ENCODE results near the gene MAN1C1.

Gene MAN1C1

DNA sequence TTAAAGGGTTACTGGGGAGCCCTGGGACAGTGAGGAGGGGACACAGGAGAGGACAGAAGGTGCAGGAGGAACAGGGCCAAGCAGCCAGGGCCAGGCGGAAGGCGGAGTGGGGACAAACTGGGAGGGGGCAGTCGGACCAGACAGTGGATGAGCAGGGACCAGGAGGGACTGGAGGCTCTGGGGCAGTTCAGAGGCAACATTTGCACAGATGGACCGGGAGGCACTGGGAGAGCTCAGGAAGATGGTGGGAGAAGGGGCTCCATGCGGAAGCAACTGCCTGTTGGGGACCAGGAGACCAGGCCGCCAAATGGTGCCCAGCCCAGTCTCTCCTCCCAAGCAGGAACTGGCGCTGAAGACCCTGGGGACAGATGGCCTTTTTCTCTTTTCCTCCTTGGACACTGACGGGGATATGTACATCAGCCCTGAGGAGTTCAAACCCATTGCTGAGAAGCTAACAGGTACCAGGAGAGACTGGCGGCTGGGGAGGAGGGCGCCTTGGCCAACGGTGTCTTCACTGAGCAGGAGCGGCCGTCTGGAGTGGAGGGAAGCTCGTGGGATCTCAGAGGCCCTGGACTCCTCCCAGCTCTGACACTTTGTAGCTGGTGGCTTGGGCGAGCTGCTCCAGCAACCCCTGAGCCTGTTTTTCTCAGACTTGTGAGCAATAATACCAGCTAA, 184.2 kb downstream of the MAN1C1 start:
- DNase-seq (ENCODE audit: low read depth, low spot score), result no peak

GRCh38 chr1:25802915-25803314, 186.3 kb downstream of the MAN1C1 start:
- DNase-seq (ENCODE audit: low read depth, low spot score), result no peak

DNA sequence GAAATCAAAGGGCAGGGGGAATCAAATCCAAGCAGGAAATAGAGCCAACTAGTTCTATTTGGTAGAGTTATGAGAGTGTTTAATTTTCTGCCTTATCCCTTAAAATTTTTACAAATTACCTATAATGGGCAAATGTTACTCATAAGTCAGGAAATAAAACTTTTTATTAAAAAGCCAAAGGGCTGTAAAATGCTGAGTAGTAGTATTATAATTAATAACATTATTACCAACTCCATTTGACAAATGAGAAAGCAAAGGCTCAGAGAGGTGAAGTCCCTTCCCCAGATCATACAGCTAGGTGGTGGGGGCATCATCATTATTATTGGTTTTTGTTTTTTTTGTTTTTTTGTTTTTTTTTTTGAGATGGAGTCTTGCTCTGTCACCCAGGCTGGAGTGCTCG, 186.8 kb downstream of the MAN1C1 start:
- no peak for DNase-seq (ENCODE audit: low read depth, low spot score)

- no peak for DNase-seq (ENCODE audit: low read depth, low spot score)
Measured at GRCh38 chr1:25804244-25804963, 187.8 kb downstream of the MAN1C1 start.

DNA sequence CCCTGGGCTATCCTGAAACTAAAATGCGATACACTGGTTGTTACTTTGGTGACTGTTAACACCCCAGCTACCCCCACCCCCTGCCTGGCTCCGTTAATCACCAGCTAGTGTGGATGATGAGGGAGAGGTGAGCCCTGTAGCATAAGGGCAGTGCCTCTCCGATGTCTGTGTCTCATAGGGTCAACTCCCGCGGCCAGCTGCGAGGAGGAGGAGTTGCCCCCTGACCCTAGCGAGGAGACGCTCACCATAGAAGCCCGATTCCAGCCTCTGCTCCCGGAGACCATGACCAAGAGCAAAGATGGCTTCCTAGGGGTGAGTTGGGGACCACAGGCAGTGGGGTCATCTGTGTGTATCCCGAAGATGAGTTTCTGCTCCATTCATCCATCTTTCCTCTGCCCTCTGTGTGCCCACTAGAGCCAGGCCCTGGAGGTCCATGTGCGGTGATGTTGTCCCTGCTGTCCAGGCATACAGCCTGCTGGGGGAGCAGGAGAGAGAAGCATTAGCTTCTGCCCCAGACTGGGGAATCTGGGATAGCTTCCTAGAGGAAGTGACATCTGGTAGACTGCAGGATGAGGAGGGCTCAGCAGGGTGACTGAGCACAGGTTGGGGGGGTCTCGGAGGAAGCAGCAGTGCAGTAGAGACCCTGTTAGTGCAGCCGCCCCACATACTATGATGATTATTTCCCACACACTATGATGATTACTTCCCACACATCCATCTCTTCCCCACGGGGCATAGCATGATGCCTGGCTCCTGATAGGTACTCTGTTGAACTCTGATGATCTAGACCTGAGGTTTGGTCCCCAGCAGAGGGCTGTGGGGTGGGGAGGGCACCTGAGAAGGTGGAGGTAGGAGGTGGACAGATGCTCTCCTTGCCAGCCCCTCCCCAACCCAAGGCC, 188.6 kb downstream of the MAN1C1 start:
- DNase-seq (ENCODE audit: low read depth, low spot score), result no peak

DNA sequence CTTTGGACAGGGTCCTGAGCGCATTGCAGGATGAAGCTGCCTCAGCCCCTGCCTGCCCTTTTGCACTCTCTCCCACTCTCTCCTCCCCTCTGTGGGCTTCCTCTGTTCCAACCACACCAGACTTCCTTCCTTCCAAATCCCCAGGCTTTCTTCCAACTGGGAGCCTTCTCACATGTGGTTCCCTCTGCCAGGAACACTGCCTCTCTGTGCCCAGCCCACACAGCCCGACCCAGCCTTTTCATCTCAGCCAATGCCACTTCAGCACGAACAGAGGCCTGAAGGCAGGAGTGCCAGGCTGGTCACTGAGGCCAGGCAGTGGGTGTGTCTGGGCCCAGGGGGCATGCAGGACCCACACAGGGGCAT, 189.3 kb downstream of the MAN1C1 start:
- no peak for DNase-seq (ENCODE audit: low read depth, low spot score)

DNA sequence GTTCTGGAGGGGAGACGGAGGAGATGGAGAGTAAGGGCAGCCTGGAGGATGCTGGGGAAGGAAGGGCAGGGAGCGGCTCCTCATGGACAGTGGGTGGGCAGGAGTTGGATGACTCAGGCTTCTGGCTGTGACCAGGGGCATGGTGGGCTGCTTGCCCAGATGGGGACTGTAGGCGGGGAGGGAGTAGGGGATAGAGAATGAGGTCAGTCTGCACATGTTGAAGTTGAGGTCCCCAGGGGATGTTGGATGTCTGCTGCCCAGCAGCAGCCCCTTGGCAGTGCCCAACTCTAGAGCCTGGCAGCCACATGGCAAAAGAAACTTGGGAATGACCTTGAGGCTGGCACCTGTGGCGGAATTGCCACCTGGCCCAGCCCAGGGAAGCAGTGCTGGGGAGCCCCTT, 189.8 kb downstream of the MAN1C1 start:
- no peak for DNase-seq (ENCODE audit: low read depth, low spot score)

GRCh38 chr1:25807480-25808390, 191.1 kb downstream of the MAN1C1 start:
- no peak for DNase-seq (ENCODE audit: low read depth, low spot score)

- no peak for DNase-seq (ENCODE audit: low read depth, low spot score)
Measured at GRCh38 chr1:25808481-25809244, 192.1 kb downstream of the MAN1C1 start.

DNA sequence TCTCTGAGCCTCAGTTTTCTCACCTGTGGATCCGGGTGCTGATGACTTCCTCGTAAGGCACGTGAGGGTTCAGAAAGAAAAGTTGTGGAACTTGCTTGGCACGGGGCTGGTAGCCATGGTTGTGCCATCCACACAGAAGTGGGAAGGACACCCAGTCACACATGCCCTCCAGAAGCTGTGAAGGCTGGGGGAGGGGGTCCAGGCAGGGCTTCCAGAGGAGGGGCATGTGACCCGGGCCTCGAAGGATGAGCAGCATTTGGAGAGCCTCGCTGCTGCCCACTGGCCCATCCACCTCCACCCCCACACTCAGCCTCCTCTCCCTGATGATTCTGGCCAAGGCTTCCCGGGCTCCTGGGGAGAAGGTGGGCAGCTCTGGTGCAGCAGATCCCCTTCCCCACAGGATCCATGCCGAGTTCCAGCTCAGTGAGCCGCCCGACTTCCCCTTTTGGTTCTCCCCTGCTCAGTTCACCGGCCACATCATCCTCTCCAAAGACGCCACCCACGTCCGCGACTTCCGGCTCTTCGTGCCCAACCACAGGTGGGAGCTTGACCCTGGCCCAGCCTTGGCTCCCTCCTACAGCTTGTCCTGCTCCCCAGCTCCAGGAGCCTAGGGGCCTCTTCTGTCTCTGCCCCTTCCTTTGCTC, 192.8 kb downstream of the MAN1C1 start:
- DNase-seq (ENCODE audit: low read depth, low spot score), result no peak

DNA sequence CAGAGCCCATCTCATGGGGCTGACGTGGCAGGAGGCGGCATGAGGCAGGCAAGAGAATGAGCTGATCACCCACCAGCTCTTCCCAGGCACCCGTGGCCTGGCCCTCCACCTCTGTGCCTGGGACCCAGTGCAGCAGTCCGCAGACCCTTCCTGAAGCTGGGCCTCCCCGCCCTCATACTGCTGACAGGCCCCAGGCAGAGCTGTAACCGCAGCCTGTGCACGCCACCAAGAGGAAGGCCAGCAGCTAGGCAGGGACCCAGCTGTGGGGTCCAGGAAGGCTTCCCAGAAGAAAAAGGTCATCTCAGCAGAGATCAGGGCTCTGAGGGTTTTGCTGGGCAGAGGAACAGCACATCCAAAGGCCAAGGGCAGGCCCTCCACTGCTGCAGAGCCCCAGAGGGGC, 193.3 kb downstream of the MAN1C1 start:
- DNase-seq (ENCODE audit: low read depth, low spot score), result no peak

GRCh38 chr1:25810341-25811299, 194.0 kb downstream of the MAN1C1 start:
- no peak for DNase-seq (ENCODE audit: low read depth, low spot score)

DNA sequence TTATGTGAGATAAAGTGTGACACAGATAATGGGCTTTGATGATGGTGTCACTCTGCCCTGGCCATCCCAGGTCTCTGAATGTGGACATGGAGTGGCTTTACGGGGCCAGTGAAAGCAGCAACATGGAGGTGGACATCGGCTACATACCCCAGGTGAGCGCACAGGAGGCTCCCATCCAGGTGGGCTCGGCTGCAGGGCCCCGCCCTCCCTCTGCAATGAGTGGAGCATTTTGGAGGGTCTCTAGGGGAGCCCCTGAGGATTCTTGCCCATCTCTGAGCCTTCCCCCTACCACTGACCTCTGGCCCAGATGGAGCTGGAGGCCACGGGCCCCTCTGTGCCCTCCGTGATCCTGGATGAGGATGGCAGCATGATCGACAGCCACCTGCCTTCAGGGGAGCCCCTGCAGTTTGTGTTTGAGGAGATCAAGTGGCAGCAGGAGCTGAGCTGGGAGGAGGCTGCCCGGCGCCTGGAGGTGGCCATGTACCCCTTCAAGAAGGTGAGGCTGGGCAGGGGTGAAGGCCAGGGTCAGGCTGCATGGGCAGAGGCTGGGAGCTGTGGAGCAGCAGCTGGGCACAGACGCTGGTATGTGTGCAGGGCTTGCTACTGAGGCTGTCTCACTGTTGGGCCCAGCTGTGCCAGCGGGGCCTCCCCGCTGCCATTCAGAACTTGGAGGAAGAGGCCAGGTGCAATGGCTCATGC, 194.9 kb downstream of the MAN1C1 start:
- DNase-seq (ENCODE audit: low read depth, low spot score), result no peak

DNA sequence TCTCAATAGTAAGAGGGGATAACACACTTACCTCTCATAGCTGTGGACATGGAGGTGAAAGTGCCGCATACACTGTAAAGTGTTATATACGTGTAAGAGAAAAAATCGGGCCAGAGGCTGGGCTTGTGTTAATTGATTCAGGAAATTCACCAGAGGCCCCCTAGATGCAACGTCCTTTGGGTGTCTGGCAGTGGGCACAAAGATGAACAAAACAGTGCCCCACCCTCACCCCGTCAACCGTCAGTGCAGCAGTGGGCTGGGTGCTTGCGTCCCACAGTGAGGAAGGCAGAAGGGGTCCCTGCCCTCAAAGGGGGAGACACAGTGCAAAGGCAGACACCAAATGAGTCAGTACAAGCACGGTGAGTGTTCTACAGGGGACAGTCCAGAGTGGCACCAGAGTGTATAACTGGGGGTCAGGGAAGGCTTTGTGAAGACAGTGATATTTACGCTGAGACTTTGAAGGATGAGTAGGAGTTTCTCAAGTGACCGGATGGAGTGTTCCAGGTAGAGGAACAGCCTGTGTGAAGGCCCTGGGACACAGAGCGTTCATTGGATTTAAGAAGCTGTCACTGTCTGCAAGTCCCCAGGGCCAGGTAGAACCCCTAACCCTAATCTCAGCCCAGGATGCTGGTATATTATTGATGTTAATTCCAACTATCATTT, 196.6 kb downstream of the MAN1C1 start:
- no peak for DNase-seq (ENCODE audit: low read depth, low spot score)

DNA sequence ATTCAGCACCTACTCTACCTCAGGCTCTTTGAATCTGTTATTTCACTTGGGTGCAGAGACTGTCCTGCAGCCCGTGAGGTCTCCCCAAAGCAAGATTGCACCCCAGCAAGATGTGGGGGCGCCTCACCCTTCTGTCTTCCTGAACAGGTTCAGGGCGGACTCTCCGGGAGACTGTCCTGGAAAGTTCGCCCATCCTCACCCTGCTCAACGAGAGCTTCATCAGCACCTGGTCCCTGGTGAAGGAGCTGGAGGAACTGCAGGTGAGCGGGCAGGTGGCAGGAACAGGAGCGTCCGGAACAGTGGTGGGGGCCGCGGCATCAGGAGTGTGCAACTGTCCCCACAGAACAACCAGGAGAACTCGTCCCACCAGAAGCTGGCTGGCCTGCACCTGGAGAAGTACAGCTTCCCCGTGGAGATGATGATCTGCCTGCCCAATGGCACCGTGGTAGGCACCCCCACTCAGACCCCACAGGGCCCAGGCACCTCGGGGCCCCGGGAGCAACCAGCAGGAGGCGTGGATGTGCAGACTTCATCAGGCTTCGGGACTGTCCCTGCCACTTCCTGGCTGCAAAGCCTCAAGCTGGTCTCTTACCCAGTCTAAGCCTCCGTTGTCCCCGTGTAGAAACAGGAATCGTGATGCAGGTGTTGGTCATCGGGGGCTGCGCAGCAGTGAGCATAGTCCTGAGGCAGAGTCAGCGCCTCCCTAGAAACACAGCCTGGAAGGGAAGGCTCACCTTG, 197.3 kb downstream of the MAN1C1 start:
- DNase-seq (ENCODE audit: low read depth, low spot score), result no peak

- DNase-seq (ENCODE audit: low read depth, low spot score), result no peak
Measured at GRCh38 chr1:25814549-25815087, 198.0 kb downstream of the MAN1C1 start.

All from smooth muscle cell of the brain vasculature (primary cell).